HG03108 (cell line): ENCODE measurements around the gene DNM2.
"Not testable (repeated sequence)": the region's sequence is repeated elsewhere in the genome, so short reads cannot be mapped to it uniquely, and the experiment has no call there.

Experiments
- ATAC-seq: cut with Tn5 transposase; IDR thresholded peaks from one replicate; pipeline ENCODE4 v1.9.1; 2021; ENCODE audit warnings: moderate library complexity; ENCODE audit not compliant: unreplicated experiment

Gene DNM2

GRCh38 chr19:10751109-10751953 lies 33.5 kb downstream of the DNM2 start:
- ATAC-seq, result no peak

GRCh38 chr19:10752237-10752912 lies 34.5 kb downstream of the DNM2 start:
- no peak for ATAC-seq

GRCh38 chr19:10752913-10753704 lies 35.2 kb downstream of the DNM2 start:
- ATAC-seq, result no peak

GRCh38 chr19:10756371-10756770 lies 38.5 kb downstream of the DNM2 start:
- ATAC-seq, result no peak

- no peak for ATAC-seq
Measured at GRCh38 chr19:10756791-10757190, 38.9 kb downstream of the DNM2 start.

- not testable (repeated sequence) for ATAC-seq
Measured at GRCh38 chr19:10758050-10758449, 40.2 kb downstream of the DNM2 start.

- ATAC-seq, result no peak
Measured at GRCh38 chr19:10758978-10759377, 41.1 kb downstream of the DNM2 start.

GRCh38 chr19:10760273-10760944 lies 42.5 kb downstream of the DNM2 start:
- no peak for ATAC-seq

- ATAC-seq, result no peak
Measured at GRCh38 chr19:10761443-10762250, 43.8 kb downstream of the DNM2 start.

GRCh38 chr19:10762656-10763055 lies 44.8 kb downstream of the DNM2 start:
- ATAC-seq, result no peak

GRCh38 chr19:10763411-10763810 lies 45.5 kb downstream of the DNM2 start:
- no peak for ATAC-seq

GRCh38 chr19:10763828-10764339 lies 46.0 kb downstream of the DNM2 start:
- ATAC-seq, result no peak

GRCh38 chr19:10764340-10764894 lies 46.5 kb downstream of the DNM2 start:
- no peak for ATAC-seq

- ATAC-seq, result no peak
Measured at GRCh38 chr19:10766049-10766623, 48.3 kb downstream of the DNM2 start.

- no peak for ATAC-seq
Measured at GRCh38 chr19:10766671-10767201, 48.9 kb downstream of the DNM2 start.

- no peak for ATAC-seq
Measured at GRCh38 chr19:10767726-10768125, 49.8 kb downstream of the DNM2 start.

- ATAC-seq, result no peak
Measured at GRCh38 chr19:10768369-10768768, 50.5 kb downstream of the DNM2 start.

GRCh38 chr19:10768936-10769335 lies 51.1 kb downstream of the DNM2 start:
- no peak for ATAC-seq
